Upper lobe of left lung (tissue), 4 donors: ENCODE data around the gene B4GALNT4.
"Not testable (repeated sequence)": the region's sequence is repeated elsewhere in the genome, so short reads cannot be mapped to it uniquely, and the experiment has no call there.

Source experiments
- CTCF ChIP-seq, 6 experiments: fragments of 450-650 bp in 4 of 6; fragments of 200-600 bp in 2 of 6; sonication (generic) in 2 of 6; IDR thresholded peaks; one replicate each; pipeline ENCODE4 v1.5.1; 2016 to 2019; ENCODE audit warnings: antibody characterized with exemption in 6 of 6
- POLR2A ChIP-seq, 4 donors: fragments of 450-650 bp; IDR thresholded peaks; one replicate each; pipeline ENCODE4 v1.5.1; 2016 to 2017; ENCODE audit warnings: antibody characterized with exemption in 4 of 4, mild to moderate bottlenecking in 2 of 4
- POLR2AphosphoS5 ChIP-seq, 2 donors: sonication (generic); formaldehyde crosslinking; IDR thresholded peaks; one replicate each; pipeline ENCODE4 v1.5.1; 2017; ENCODE audit warnings: antibody characterized with exemption in 2 of 2

GRCh38 chr11:333616-334263, 35.6 kb upstream of the B4GALNT4 start:
- not testable (repeated sequence) for TF ChIP-seq CTCF, POLR2AphosphoS5, POLR2A (IDR thresholded peaks at IDR 0.05)
